C1 segment of cervical spinal cord (tissue), 14 donors: ENCODE measurements around the gene EVI5L.

Experiments used
- DNase-seq, 14 donors: peaks; one replicate each; lab custom pipeline; 2025; lab: John Stamatoyannopoulos, UW

Gene EVI5L

DNA sequence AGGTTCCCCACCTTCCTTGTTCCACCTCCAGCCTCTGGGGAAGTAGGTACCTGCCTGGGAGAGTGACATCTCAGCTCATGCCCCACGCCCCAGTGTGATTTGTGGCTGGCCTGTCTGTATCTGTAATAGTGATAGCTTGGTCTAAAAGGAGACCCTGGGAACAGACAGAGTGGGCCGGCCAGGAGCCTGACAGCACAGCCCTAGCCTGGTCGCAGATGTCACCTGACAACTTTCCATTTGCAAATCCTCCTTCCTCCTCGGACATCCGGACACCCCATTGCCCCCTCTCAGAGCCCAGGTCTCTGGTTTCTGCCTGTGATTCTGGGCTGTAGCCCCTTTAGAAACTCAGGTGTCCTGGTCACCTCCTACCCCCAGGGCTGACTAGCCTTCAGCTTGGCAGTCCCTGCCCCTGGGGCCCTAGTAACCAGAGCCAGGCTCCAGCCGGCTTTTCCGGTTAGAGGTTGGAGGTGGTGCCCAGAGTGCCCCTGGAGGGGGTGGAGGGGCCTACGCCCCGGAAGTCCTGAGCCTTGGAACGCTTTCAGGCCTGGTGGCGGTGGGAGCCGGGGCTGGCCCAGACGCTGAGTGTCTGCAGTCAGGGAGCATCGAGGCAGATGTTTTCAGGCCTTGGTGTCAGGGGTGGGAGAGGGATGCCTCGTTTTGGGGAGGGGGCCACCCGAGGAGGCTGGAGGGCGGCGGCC is 64.7 kb downstream of the EVI5L start:
- no peak for DNase-seq

DNA sequence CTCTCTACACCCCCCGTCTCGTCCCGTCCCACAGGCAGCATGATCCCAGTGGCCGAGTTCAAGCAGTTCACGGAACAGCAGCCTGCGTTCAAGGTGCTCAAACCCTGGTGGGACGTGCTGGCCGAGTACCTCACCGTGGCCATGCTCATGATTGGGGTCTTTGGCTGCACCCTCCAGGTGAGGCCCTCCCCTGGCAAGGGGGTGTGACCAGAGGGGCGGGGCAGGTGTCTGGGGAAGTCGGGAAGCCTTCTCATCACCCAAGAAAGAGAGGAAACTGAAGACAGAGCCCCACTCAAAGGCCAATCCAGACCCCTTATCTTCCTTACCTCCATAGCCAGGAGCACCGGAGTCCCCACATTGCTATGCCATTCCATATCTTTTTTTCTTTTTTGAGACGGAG is 65.5 kb downstream of the EVI5L start:
- no peak for DNase-seq

DNA sequence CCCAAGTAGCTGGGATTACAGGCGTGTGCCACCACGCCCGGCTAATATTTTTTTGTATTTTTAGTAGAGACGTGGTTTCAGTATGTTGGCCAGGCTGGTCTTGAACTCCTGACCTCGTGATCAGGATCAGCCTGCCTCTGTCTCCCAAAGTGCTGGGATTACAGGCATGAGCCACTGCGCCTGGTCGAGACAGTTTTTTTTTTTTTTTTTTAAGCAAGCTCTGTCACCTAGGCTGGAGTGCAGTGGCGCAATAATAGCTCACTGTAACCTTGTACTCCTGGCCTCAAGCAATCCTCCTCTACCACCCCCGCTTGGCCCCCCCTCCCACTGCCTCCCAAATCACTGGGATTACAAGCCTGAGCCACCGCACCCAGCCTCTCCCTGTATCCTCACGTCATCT is 67.3 kb downstream of the EVI5L start:
- no peak for DNase-seq

DNA sequence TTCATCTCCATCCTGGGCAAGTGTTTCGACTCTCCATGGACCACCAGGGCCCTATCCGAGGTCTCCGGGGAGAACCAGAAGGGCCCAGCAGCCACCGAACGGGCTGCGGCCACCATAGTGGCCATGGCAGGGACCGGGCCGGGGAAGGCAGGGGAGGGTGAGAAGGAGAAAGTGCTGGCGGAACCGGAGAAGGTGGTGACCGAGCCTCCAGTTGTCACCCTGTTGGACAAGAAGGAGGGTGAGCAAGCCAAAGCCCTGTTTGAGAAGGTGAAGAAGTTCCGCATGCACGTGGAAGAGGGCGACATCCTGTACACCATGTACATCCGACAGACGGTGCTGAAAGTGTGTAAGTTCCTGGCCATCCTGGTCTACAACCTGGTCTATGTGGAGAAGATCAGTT is 68.9 kb downstream of the EVI5L start:
- no peak for DNase-seq

DNA sequence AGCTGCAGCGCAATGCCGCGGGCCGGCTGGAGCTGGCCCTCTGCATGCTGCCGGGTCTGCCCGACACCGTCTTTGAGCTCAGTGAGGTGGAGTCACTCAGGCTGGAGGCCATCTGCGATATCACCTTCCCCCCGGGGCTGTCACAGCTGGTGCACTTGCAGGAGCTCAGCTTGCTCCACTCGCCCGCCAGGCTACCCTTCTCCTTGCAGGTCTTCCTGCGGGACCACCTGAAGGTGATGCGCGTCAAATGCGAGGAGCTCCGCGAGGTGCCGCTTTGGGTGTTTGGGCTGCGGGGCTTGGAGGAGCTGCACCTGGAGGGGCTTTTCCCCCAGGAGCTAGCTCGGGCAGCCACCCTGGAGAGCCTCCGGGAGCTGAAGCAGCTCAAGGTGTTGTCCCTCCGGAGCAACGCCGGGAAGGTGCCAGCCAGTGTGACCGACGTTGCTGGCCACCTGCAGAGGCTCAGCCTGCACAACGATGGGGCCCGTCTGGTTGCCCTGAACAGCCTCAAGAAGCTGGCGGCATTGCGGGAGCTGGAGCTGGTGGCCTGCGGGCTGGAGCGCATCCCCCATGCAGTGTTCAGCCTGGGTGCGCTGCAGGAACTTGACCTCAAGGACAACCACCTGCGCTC is 69.8 kb downstream of the EVI5L start:
- no peak for DNase-seq

DNA sequence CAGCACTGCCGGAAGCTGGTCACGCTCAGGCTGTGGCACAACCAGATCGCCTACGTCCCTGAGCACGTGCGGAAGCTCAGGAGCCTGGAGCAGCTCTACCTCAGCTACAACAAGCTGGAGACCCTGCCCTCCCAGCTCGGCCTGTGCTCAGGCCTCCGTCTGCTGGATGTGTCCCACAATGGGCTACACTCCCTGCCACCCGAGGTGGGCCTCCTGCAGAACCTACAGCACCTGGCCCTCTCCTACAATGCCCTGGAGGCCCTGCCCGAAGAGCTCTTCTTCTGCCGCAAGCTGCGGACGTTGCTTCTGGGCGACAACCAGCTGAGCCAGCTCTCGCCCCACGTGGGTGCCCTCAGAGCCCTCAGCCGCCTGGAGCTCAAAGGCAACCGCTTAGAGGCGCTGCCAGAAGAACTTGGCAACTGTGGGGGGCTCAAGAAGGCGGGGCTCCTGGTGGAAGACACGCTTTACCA is 70.4 kb downstream of the EVI5L start:
- no peak for DNase-seq

DNA sequence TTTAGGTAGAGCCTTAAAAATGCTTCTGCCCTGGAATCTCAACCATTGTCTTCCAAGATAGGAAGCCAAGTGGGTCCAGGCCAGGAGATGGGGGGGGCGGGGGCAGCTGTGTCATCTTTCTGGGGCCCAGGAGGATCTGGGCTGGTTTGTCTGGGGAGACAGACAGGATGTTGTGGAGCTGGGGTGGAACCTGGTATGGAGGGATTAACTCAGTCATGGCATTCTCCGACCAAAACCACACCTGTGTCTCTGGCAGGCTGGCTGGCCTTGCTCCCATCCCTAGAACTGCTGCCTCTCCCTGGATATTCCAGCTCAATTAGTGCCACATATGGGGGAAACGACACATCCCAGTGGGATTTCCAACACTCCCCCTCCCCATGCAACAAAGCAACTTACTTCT is 70.9 kb downstream of the EVI5L start:
- DNase-seq: no peak

DNA sequence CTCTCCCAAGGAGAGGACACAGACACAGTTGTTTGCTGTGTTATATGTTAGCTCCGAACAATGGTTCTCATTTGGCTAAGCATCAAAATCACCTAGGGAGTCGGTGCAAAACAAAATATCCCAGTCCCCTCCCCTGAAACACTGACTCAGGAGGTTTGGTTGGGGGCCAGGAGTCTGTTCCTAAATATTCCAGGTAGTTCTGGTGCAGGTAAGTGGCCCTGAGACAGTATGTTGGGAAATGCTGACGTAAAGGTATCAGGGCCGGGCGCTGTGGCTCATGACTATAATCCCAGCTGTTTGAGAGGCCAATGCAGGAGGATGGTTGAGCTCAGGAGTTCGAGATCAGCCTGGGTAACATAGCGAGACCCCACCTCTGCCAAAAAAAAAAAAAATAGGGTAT is 71.3 kb downstream of the EVI5L start:
- DNase-seq: no peak

DNA sequence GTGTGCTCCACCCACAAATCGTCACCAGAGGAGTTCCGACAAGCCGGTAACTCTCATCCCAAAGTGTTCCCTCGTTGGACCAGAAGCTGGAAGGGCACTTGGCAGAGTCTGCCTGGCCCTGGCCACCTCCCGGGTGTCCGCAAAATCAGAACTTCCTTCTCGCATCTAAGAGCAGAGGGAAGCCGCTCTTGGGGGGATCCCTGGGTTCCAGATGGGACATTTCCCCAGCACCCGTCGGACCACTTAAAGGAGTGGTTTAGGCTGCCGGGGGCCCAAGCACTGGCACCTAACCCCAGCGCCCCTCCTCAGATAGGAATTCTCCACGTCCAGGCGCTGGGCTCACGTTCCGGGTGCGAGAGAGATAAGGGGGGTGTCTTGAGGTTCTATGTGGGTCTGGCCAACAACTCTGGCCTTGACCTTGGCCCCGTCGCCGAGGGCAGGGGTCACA is 72.8 kb downstream of the EVI5L start:
- no peak for DNase-seq

DNA sequence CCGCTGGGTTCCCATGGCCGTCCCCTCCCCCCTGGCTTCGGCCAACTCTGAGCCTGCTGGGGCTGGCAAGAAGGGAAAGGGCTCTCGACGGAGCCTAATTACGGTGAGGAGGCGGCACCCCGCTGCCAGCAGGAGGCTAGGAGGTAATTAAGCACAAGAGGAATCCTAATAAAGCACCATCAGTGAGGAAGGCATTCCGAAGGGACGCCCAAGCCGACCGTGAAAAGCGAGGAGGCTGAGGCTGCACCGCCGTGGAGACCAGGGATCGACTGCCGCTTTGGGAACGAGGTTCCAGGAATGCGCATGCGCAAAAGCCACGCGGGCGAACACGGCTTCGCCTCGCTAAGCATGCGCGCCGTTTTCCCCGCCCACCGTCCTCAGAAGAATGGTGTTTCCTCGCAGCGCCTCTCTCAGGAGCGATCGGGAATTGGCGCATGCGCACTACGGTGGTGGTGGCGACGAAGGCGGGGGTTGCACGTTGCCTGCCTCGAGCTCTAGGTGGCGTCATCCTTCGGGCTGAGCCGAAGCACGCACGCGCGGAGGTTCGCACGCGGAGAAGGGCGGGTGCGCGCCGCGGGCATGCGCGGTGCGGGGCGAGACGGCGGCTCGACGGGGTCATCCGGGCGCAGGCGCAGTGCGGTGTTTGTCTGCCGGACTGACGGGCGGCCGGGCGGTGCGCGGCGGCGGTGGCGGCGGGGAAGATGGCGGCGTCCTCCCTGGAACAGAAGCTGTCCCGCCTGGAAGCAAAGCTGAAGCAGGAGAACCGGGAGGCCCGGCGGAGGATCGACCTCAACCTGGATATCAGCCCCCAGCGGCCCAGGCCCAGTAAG is 73.4 kb downstream of the EVI5L start, which contains the start of gene MAP2K7:
TSS of gene MAP2K7 (plus strand) at position 634 of the 830 bp plus-strand sequence. CDS start at position 702, 68 bp downstream.
- peak; percentile 95 to 100 (median 99) for DNase-seq

DNA sequence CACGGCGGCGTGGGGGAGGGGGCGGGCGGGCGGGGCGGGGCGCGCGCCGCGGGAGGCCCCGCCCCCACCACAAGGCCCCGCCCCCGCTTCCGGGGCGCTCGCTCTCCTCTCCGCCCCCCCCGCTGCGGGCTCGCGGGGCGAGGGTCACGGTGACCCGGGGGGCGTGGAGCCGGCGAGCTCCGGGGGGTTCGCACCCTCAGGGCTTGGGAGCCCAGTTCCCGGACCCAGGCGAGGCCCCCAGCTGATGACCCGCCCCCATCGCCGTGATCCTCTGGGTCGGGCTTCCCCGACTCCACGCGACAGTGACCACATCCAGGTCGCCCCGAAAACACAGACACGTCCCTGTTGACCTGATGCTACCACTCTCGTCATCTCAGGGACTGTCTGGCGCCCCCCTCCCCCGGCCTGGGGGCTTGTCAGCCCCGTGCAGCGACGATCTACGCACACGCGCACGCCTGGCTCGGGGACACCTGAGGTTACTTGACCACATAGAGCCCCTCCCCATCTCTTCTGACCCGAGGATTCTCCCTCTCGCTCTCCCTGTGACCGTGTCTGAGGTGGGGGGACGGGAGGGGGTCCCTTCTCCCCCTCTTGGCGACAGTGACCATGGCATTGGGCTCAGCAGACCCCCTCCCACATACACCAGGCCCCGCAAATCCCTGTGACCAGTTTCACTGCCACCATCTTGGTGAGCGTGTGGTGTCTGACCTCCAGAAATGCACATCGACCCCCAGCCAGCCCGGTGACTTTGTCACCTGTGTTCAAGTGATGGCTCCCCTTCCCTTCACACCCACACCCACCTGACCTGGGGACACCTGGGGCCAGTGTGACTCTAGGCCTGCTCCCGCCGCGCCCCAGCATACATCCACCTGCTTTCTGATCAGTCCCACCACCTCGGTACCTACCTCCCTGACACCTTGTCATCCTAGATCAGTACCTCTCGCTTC is 74.3 kb downstream of the EVI5L start:
- peak in 3 of 14 donors; percentile 26 to 70 (median 60) for DNase-seq

DNA sequence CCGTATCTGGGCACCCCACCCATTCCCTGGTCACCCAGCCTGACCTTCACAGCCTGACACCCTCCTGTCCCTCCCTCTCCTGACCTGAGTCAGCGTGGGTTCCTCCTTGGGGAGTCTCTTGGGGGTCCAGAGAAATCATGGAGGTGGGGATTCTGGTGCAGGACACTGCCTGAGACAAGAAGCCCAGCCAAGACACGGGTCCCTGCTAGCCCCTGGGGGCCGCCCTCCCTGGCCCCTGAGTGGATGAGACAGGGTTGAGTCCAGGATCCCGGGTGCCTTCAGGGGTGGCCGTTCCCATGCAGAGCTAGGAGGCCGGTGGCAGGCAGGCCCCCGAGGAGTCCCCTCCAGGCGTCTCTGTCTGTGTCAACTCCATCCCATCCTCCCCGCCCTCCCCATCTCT is 75.2 kb downstream of the EVI5L start:
- no peak for DNase-seq

DNA sequence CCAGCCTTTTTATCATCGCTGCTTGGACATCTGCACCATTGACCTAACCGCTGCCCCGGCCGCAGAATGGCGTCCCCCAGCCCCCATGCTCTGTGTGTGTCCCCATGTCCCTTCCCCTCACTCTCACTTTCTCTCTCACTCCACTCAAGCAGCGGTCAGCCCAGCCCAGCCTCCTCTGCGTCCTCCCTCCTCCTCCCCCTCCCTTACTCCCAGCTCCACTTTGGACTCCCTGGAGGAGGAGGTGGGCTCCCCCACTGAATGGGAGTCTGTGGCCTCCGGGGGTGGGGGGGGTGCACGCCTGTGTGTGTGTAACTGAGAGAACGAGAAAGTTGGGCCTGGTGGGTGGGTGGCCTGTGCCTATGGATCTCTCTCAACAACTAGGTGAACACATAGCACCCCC is 75.8 kb downstream of the EVI5L start:
- no peak for DNase-seq

DNA sequence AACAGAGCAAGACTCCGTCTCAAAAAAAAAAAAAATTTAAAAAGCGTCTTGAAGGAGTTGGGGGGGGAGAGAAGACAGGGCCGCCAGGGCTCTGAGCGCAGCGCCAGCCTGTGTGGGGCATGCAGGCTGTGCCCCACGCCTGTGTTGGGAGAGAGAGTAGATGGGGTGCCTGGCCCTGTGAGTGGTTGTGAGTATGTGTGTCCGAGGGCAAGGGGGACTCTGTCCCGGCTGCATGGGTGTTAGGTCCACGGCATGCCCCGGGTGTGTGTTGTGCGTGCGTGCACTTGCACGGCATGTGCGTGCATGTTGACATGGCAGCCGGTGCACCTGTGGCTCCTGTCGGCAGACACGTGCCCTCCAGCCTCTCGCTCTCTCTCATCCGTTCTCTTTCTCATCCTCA is 77.1 kb downstream of the EVI5L start:
- DNase-seq: no peak

DNA sequence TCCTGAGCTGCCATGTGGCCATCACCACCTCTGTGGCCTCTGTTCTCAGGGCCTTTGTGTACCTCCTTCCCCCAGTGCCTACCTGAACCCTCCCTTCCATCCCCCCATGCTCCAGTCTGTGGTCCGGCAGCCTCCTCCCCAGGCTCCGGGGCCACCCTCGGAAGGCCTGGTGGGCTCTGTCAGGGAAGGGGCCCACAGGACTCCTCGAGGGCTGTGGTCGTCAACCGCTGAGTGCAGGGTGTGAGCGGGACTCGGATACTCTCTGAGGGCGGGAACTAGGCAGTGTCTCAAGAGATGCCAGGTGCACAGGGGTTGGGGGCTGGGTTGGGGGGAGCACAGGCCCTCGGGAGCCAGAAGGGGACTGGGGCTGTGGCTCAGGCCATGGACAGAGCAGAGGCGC is 77.5 kb downstream of the EVI5L start:
- DNase-seq: no peak

DNA sequence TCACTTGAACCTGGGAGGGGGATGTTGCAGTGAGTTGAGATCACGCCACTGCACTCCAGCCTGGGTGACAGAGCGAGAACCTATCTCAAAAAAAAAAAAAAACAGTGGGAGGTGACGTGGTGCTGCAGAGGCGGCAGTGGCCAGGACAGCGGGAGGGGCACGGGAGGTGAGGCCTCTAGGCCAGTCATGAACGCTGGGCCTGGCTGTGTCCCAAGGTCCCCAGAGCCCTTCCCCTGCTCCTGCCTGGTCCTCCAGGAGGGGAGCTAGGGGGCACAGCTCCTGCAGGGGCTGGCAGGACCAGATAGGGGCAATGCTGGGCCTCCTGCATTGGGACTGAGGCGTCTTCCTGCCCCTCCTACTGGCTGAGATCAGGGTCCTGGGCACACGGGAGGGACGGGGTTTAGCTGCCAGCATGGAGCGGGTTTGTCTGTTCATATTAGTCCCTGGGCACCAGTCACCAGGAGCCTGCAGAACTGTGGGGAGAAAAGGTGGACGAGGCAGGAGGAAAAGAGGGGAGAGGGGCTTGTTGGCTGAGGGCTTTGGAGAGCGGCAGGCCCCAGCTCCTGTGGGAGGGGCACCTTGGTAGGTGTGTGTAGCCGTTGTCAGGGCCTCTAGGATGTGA is 78.2 kb downstream of the EVI5L start:
- no peak for DNase-seq

DNA sequence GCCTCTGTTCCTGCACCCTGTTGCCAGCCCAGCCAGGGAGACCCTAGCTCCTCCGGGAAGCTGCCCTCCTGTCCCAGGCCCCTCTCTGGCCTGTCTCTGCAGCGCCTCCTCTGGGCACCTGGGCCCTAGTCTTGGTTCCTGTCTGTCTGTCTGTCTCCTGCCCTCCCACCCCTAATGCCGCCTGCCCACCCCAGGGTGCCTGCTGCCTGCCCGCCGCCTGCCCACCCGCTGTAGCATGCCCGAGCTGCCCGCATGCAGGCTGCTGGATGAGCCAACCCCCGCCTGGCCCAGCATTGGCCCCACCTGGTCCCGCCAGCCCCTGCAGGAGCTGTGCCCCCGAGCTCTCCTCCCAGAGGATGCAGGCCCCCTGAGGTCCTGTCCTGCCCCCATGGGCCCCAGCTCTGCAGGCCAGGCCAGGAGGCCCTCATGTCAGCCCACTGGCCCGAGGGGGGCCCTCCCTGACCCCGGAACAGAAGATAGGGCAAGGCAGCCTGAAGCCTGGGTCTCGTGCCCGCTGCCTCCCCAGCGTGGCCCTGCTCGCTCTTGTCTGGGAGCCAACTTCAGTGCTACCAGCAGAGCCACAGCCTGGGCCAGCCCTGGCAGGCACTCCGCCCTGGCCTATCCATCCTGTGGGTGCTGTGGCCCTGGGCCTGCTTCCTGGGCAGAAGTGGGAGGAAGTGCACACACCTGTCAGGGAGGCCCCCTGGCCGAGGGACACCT is 78.9 kb downstream of the EVI5L start:
- DNase-seq: peak in 1 of 14 donors; percentile 38

DNA sequence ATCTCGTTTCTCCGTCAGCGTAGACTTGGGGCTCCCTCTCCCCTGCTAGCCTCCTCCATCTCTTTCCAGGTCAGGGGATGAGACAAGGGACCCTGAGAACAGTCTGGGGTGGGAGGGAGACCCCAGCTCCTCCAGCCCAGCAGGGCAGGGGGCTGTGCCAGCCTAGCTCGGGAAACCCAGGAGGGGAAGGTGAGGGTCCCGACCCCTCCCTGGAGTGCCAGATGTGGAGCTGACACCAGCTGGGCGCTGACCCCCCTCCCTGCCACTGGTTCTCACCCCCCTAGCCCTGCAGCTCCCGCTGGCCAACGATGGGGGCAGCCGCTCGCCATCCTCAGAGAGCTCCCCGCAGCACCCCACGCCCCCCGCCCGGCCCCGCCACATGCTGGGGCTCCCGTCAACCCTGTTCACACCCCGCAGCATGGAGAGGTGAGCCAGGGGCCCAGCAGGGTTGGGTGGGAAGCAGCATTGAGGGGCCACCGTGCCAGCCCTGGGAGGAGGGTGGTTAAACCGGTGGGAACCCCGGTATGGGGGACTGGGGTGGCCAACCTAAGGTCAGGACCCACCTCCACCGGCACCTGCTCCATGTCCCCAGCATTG is 79.6 kb downstream of the EVI5L start:
- DNase-seq: no peak

DNA sequence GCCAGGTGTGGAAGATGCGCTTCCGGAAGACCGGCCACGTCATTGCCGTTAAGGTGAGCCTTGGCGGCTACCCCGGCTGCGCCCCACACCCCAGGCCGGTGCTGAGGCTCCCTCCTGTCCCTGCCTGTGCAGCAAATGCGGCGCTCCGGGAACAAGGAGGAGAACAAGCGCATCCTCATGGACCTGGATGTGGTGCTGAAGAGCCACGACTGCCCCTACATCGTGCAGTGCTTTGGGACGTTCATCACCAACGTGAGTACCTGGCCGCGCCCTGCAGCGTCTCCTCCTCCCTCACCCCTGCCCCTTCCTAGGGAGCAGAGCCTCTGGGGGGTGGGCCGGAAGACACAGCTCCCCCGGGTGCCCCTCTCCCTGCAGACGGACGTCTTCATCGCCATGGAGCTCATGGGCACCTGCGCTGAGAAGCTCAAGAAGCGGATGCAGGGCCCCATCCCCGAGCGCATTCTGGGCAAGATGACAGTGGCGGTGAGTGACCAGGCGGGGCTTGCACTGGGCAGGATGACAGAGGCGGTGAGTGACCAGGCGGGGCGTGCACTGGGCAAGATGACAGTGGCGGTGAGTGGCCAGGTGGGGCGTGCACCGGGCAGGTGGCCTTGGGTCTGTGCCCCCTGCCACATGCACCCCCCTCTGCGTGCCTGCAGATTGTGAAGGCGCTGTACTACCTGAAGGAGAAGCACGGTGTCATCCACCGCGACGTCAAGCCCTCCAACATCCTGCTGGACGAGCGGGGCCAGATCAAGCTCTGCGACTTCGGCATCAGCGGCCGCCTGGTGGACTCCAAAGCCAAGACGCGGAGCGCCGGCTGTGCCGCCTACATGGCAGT is 80.5 kb downstream of the EVI5L start:
- DNase-seq: peak in 1 of 14 donors; percentile 24
